Measurements from ENCODE around the gene FGF3.

GRCh38 chr11:69804769-69805508, 14.3 kb downstream of the FGF3 start:
- TF ChIP-seq CTCF (conservative IDR thresholded peaks at IDR 0.05), result no peak
- TF ChIP-seq ZFX (IDR thresholded peaks at IDR 0.05), result no peak

Measured in C4-2B (cell line).